GM18498 (cell line): Measurements from ENCODE around the gene CCDC142.
"Not testable (repeated sequence)": the region's sequence is repeated elsewhere in the genome, so short reads cannot be mapped to it uniquely, and the experiment has no call there.

Experiments used
- ATAC-seq: cut with Tn5 transposase; IDR thresholded peaks from one replicate; pipeline ENCODE4 v1.9.1; 2021; ENCODE audit warnings: mild to moderate bottlenecking, moderate library complexity; ENCODE audit not compliant: unreplicated experiment

CCDC142 gene

DNA sequence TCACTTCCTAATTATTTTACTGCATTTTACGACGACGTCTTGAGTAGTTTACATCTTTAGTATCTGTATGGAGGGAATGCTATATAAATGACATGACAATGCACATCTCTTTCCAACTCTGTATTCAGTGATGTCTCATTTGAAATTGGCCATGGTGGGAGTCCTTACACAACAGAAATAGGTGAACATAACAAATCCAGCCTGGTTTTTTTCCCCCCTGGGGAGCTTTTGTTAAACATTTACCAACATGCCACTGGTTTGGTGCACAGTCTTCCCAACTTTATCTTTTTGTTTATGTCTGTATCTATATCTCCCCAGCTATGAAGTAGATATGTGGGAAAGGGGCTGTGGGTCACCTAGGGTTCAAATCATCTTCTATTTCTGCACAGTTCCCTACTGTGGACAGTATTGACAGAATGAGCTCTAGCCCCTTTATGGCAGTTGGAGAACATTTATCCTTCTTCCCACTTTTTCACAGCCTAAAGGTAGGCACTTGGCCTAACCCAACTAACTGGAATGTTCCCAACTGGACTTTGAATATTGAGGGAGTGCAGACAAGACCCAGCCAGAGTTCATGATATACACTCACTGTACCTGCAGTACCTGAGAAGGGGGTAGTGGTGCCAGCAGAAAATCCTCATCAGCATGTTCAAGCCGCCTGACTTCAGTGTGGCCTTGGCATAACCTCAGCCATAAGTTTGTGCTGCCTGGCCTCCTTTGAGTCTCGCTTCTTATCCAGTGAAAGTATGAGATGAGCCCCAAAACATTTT is 35.4 kb downstream of the CCDC142 start:
- ATAC-seq: no peak

DNA sequence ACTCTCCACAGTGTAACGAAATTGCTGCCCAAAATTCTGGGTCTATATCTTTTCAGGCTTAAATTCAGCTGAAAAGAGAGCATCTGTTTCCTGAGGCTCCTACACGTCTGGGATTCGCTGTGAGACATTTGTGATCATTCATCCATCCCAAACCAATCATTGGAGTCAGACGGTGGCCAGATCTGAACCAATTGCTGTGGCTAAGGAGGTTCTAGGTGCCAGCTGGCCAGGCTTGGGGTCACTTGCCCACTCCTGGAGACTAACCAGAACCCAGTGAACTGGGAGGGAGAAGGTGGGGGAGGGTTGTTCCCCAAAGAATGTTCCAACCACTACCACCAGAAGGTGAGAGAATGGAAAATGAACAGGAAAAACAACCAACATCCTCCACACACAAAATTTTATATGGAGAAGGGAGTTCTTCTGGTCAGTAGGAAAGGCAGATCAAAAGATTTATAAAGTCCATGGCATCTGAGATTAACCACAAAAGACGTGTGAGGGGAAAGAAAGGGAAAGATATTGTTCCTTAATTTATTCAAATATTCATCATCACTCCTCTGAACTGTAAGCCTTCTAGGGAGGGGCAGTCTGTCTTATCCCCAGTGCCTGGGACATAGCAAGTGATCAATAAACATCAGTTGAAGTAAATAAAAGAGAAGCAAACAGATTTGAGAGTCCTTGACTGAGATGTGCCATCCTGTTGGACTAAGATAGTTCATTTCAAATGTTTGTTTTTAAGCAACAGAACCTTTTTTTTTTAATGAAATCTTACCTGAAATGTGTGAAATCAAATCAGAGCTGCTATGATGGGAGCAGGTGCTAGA is 38.1 kb downstream of the CCDC142 start:
- no peak for ATAC-seq

DNA sequence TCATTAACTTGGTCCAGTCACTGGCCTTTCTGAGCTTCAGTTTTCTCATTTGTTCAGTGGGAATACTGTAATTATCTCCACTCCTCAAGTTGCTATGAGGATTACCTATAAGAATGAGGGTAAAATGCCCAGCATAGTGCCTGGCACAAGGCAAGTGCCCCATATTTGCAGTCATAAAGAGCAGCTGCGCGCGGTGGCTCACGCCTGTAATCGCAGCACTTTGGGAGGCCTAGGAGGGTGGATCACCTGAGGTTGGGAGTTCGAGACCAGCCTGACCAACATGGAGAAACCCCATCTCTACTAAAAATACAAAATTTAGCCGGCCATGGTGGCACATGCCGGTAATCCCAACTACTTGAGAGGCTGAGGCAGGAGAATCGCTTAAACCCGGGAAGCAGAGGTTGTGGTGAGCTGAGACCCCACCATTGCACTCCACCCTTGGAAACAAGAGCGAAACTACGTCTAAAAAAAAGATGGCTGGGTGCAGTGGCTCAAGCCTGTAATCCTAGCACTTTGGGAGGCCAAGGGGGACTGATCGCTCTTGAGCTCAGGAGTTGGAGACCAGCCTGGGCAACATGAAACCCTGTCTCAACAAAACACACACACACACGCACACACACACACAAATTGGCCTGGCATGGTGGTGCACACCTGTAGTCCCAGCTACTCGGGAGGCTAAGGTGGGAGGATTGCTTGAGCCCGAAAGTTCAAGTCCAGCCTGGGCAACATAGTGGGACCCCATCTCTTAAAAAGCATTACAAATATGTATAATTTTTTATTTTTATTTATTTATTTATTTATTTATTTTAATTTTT is 40.1 kb downstream of the CCDC142 start:
- not testable (repeated sequence) for ATAC-seq

DNA sequence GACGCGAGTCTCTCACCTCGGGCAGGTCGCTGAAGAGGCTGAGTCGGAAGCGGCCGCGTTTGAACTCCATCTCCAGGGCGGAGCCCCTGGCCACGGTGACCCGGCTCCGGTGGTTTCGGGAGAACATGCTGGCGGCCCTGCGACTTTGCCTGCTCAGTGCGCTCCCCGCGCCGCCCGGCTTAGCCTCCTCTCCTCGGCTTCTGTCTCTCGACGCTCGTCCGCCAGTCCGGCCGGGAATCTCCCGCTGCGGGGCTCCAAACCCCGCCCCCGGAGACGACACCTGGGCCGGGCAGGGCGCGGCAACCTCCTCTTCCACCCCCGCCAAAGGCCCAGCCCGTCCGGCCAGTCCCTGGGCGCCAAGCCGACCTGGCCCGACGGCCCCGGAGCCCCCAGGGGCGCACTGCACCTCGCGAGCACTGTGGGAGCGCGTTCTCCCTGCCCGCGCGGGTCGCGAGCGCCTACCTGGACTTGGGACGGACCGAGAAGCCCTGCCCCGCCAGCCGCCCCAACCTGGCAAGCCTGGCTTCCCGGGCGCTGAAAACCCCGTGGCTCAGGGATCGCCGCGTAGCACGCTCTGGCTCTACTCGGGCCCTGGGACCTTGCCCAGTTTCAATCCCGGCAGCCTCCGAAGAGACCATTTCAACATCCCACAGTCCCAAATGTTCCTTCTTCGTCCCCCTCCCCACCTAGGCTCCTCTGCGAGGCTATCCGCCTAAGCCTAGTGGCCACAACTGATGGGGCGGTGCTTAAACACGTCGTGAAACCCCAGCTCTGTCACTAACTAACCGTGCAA is 40.9 kb downstream of the CCDC142 start, which contains the start of gene RTKN:
Gene RTKN (minus strand): TSS at position 248 of the 793 bp plus-strand sequence. CDS start 121 bp downstream, at position 127.
- no peak for ATAC-seq

DNA sequence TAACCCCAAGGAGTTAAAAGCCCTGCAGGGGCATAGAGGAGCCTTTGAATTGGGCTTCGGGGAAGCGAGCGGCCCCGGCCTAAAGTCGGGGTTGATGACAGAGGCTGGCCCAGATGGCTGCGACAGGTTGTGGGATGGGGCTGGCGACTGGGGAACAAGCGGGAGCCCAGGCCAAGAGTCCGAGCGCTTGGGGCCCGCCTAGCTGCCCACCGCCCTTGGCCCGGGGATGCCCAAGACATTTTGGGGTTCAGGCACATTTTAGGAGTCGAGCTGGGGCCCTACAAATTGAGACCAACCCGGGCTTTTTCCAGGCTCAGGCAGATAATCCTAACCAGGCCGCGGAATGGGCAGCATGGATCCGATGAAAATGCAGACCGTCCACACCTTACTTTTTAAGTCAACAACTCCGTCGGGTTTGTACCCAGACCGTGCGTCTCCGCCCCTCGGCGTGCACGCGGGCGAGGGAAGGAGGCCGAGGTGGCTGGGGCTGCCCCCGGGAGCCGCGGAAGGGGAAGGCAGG is 41.6 kb downstream of the CCDC142 start:
- ATAC-seq: no peak

DNA sequence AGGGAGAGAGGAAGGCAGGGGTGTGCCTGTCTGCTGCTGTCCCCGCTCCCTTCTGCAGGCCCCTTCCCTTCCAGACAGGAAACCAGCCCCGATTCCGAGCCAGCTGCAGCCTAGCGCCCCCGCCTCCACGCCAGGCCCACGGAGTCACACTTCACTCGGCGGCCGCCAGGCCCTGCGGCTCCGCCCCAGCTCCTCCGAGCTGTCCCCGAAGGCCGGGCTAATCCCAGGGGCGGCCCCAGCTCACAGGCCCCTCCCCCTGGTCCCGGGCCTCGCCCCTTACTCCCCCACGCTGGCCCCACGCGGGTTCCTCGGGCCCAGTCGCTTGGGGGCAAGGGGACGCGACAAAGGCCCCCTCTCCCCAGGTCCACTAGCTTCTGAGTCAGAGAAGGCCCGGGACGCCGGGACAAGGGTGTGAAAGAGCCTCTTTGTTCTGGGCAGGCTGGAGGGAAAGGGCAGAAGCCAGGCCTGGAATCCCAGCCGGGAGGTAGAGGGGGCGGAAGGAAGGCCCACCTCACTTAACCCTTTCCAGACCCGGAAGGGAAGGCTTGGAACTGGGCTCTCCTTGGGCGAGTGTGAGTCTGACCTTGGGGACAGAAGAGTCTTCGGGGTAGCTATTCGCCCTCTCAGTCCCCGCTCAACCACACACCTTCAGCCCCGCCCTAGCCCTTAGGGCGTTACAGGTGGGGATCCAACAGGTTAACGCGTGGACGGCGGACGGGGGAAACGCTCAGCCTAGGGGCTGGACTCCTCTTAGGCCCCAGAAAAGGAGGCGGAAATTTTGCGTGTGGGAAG is 42.2 kb downstream of the CCDC142 start:
- ATAC-seq: peak; percentile 96

DNA sequence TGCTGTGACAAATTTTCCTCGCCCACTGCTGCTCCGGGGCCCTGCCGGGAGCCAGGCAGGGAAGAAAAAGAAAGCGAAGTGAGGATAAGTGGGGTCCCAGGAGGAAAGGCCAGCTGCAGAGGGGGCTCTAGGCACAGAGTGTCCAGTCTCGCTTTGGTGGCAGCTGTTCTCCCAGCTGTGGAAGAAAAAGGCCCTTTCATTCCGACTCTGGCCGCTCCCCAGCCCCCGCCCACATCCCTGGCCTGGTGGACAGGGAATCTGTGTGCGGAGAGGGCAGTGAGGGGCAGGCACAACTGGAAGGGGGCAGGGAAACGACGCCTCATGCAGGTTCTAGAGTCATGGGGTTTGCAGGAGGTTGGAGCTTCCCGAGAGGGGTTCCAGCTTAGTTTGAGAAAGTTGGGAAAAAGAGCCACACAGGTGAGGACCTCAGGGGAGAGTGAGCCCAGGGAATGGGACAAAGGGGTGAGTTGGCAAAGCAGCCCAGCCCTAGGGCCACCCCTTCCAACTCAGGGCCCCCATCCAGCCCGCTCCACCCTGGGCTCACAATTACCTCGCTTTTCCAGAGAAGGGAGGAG is 42.9 kb downstream of the CCDC142 start:
- no peak for ATAC-seq

DNA sequence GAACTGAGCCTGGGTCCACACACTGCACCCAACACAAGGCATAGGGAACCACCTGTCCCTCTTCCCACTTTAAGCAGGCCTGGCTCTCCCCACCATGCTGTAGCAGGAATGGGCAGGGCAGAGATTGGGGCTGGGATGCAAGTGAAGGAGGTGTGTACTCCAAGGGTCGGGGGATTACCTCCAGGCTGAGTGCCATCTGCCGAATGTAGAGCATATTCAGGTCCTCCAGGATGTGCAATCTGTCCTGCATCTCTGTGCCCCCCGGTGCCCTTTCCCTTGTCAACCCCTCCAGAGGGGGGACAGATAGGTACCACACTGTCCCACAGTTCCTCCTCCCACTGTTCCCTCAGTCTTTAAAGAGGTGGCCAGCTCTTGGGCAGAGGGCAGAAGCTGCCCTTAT is 43.4 kb downstream of the CCDC142 start:
- ATAC-seq: no peak

DNA sequence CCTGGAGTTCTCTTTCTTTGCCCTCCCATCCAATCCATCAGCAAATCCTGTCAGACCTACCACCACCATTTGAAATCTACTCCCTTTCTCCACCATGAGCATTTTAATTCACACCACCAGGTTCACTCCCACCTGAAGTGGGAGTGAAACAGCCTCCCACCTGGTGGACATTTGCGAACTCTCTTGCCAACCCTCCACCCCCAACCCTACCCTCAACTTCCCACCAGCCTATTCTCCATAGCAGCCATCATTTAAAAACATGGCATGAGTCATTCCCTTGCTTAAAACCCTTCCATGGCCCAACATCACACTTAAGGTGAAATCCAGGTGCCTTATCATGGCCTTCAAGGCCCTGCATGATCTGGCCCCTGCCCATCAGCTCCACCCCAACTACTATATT is 44.5 kb downstream of the CCDC142 start:
- no peak for ATAC-seq

DNA sequence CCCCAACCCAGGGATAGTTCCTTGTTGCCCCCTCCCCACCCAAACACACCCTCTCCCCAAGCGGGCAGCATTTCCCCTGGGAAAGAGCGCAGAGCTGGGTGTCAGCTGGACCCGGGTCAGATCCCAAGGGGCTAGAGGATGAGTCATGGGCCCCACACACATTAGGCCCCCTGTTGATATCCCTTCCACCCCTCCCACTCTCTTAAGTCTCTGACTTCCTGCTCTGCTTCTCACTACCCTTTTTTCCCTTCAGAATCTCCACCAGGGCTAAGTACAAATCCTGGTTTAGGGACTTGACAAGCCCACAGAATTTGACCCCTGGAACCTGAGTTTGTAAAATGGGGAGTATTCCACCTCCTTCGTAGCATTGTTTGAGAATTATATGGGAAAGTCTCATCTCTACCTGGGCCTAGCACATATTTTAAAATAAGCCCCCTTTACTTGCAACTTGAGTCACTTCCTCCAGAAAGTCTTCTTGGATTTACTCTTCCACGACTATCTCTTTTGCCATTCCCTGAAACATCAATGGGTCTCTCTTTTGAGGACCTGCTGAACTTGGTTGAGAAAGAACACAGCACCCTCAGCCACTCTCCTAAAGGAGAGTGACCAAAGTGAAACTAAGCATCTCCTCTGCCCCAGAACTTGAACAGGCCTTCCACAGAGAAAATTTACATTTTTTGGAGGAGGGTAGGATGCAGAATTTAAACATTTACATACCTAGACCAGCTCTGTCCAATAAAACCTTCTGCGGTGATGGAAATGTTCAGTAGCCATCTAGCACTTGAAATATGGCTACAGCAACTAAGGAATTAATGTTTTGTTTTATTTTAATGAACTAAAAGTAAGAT is 45.7 kb downstream of the CCDC142 start:
- ATAC-seq: no peak

DNA sequence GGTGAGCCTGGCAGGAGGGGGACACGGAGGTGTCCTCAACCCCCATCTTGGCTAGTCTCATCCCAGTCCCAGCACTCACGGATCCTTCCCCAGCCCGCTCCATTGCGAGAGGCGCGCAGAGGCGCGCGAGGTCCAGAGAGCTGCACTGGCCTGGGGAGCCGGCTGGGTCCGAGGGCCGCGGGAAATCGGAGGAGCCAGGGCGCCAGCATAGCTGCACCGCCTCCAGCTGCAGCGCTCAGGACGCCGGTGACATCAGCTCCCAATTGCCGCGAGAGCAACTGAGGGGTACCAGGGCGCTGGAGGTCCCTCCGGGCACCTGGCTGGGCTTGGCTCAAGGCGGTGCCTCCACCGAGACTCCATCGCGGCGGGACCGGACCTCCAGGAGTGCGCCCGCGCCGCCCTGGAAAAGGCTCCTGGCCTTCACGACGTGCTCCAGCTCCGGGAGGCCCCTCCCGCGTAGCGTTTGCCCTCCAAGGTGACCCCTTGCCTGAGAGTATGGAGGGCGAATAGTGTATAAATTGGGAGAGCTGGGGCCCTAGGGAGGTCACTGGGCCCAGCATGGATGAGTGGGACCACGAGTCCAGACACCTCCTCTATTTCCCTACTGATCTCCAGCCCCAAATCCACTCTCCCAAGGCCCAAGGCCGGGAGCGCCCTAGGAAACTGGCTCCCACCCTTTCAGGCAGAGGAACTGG is 46.5 kb downstream of the CCDC142 start:
- no peak for ATAC-seq

DNA sequence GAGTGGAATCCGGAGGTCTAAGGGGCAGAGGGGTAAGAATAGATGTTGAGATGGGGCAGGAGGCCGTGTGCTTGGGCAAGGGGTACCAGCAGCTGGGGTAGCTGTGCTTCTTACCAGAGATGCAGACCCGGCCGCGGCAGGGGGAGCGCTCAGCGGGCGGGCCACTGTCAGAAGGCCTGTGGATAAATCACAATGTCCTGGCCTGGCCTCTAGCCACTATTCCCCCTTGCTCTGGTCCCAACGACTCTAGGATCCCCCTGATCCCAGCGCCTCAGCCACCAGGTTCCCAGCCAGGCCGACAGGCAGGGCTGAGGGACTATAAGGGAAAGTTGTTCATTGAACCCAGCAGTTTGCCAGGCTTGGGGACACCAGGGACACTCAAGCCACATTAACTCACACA is 52.3 kb downstream of the CCDC142 start:
- ATAC-seq: no peak

DNA sequence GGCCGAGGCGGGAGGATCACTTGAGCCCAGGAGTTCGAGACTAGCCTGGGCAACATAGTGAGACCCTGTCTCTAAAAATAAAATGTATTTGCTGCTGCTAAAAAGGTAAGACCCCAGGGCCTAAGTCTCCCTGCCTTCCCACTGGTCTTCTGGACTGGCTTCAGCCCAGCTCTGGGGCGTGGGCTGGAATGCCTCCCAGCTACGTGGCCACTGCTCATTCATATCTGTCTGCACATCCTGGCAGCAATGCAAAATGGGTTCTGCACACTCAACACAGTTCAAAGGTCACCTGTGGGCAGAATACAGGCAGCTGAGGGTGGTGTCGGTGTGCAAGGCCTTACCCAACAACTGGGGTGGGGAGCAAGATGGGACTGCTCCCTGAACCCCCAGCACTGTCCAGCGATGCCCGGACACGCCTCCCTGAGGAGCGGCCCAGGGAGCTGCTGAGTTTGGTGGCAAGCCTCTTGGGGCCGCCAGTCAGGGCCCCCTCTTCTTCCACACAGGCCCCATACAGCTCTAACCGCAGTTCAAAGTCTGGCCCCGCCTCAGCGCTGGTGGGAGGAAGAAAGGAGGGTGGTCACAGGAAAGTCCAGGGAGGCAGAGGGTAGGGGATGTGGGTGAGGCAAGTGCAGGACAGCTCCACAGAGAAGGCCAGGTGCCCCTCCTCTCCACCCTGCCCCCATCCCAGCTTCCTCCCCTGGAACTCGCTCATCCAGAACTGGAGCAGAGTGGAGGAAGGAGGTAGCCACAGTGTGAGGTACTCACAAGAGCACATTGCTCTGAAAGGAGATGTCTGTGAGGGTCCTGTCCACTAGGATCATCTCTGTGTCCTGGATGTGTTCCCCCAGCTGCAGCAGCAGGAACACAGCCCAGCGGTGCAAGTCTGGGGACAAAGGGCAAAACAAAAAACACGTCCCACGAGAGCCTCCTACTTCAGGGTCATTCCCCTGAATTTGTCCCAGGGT is 53.0 kb downstream of the CCDC142 start:
- ATAC-seq: no peak

DNA sequence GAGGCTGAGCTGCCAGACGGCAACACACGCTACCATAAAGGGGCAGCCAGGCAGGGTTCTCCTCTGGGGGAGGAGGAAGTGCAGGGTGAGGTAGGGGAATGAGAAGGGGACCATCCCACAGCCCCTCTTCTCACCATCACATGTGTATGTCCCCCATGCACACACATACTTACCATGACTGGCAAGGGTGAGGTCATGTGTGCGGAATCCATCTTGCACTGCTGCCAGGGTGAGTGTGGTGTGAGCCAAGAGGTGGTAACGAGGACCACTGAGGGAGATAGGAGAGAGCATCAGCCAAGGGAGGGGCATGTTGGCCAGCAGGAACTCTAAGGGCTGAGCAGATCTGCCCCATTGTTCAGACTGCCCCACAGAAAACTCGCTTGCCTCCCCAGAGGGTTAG is 54.1 kb downstream of the CCDC142 start:
- no peak for ATAC-seq

DNA sequence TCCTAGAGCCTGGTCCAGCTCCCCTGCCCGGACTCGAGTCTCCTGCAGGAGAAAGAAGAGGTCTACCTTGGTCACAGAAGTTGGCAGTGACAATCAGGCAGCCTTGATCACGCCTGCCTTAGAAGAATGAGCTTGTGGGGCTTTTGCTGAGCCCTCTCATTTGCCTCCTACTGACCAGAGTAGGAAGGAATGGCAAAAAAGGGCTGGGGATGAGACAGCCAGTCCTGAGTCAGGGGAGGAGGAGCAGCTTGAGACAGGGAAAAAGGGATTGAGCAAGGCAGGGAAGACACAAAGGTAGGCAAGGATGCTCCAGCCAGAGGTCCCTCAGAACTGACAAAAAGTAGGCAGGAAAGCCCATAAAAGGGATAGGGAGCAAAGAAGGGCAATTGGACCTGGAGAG is 55.2 kb downstream of the CCDC142 start:
- ATAC-seq: no peak

DNA sequence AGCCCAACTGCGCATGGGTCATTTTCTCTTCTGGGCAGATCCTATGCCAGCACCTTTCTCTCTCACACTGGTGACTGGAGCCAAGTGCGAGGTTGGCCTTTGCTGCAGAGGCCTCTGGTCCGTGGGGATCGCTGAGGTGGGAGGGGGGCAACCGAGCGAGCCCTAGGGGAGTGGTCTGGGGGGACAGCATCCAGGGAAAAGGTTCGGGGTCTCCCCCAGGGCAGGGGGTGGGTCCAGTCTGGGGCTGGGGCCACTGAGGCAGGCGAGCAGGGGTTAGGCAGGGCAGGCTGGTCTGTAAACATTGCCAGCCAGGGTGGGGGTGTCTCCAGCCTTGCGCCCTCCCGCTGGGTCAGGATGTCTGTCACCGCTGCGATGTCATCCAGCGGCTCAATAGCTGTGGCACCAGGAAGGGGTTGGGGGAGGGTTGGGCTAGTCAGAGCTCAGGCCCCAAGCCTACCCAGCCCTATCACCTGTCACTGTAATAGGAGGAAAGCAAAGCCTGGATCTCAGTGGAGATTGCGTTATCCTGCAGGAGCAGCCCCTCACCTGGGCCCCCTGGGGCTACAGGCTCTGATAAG is 56.5 kb downstream of the CCDC142 start:
- no peak for ATAC-seq
